OCI-M1 (cell line): ENCODE results near the gene TAOK3.
"Not testable (repeated sequence)": the region's sequence is repeated elsewhere in the genome, so short reads cannot be mapped to it uniquely, and the experiment has no call there.

ENCODE experiments used
- DNase-seq: peaks from one replicate; lab custom pipeline; 2025; lab: John Stamatoyannopoulos, UW

Gene TAOK3

GRCh38 chr12:118136559-118137003 is 236.1 kb downstream of the TAOK3 start:
- peak; percentile 62 for DNase-seq

- DNase-seq = peak; percentile 93
Observed at GRCh38 chr12:118135788-118136558, 236.7 kb downstream of the TAOK3 start, which contains the start of gene PEBP1. TSS of gene PEBP1 (plus strand) at chr12:118136124. CDS start at chr12:118136210, 86 bp downstream.

GRCh38 chr12:118129436-118129835 is 243.3 kb downstream of the TAOK3 start:
- DNase-seq = not testable (repeated sequence)

GRCh38 chr12:118127867-118128266 is 244.8 kb downstream of the TAOK3 start:
- DNase-seq = no peak

GRCh38 chr12:118126119-118126757 is 246.5 kb downstream of the TAOK3 start:
- no peak for DNase-seq

- DNase-seq = no peak
Observed at GRCh38 chr12:118125743-118126118, 247.0 kb downstream of the TAOK3 start.

- DNase-seq = no peak
Observed at GRCh38 chr12:118124333-118124874, 248.3 kb downstream of the TAOK3 start.

- DNase-seq = no peak
Observed at GRCh38 chr12:118122264-118122663, 250.4 kb downstream of the TAOK3 start.

GRCh38 chr12:118120579-118121363 is 251.9 kb downstream of the TAOK3 start:
- peak; percentile 90 for DNase-seq

GRCh38 chr12:118119449-118119879 is 253.2 kb downstream of the TAOK3 start:
- DNase-seq = no peak

- DNase-seq = no peak
Observed at GRCh38 chr12:118109088-118109487, 263.6 kb downstream of the TAOK3 start.

GRCh38 chr12:118107694-118108093 is 265.0 kb downstream of the TAOK3 start:
- no peak for DNase-seq

- DNase-seq = no peak
Observed at GRCh38 chr12:118107011-118107410, 265.7 kb downstream of the TAOK3 start.

GRCh38 chr12:118103601-118104382 is 268.9 kb downstream of the TAOK3 start, which contains the start of gene VSIG10:
TSS of gene VSIG10 (minus strand) at chr12:118104011. CDS start at chr12:118103671, 340 bp downstream.
- peak; percentile 24 for DNase-seq

- peak; percentile 26 for DNase-seq
Observed at GRCh38 chr12:118103201-118103600, 269.5 kb downstream of the TAOK3 start.

- DNase-seq = no peak
Observed at GRCh38 chr12:118102609-118103008, 270.1 kb downstream of the TAOK3 start.

GRCh38 chr12:118102070-118102469 is 270.6 kb downstream of the TAOK3 start:
- no peak for DNase-seq

- DNase-seq = no peak
Observed at GRCh38 chr12:118101051-118101450, 271.7 kb downstream of the TAOK3 start.
